Neuron (in vitro differentiated cells): ENCODE results near the gene C1QL4.

Experiments used
- H2AFZ ChIP-seq: one replicate; pipeline ENCODE4 v1.6.1; 2013; ENCODE audit warnings: low read depth, mild to moderate bottlenecking, inconsistent platforms, low read length, moderate library complexity
- H3K27me3 ChIP-seq: one replicate; pipeline ENCODE4 v1.6.1; 2013; ENCODE audit warnings: low read length; ENCODE audit not compliant: insufficient read depth
- H3K36me3 ChIP-seq: one replicate; pipeline ENCODE4 v1.6.1; 2013; ENCODE audit warnings: low read length; ENCODE audit not compliant: insufficient read depth
- H3K4me1 ChIP-seq: one replicate; pipeline ENCODE4 v1.6.1; 2013; ENCODE audit warnings: low read length; ENCODE audit not compliant: insufficient read depth
- H3K4me3 ChIP-seq: 2 replicates; pipeline ENCODE4 v1.5.1; 2013; ENCODE audit warnings: mild to moderate bottlenecking, low read length, moderate library complexity
- H3K9me3 ChIP-seq: one replicate; pipeline ENCODE4 v1.6.1; 2013; ENCODE audit warnings: low read length

C1QL4 gene

DNA sequence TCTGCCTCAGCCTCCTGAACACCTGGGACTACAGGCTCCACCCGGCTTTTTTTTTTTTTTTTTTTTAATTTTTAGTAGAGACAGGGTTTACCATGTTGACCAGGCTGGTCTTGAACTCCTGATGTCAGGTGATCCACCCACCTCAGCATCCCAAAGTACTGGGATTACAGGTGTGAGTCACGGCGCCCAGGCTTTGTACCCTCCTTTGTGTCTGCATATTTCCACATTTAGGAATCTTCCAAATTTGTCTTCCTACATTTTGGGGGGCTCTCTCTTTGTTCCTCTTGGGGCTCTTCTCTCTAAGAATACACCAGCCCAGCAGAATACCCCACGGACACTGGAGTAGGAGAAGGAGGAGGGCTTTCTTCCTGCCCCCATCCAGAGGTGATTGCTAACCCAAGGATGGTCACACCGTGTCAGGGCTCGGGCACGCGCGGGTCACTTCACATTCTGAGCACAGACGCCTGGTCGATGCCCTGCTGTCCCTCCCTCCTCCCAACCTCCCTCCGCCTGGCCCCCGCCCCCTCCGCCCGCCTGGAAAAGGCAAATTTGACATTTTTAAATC is 7.6 kb upstream of the C1QL4 start:
- H3K27me3 ChIP-seq: peaks cover 51% of the 10 kb centered on the region
- H3K9me3 ChIP-seq: no peaks in the 10 kb centered on the region
- H3K4me3 ChIP-seq: no peak overlapping the region
- H3K4me1 ChIP-seq: peaks cover 76% of the 10 kb centered on the region
- H3K36me3 ChIP-seq: no peaks in the 10 kb centered on the region
- no peak overlapping the region for H2AFZ ChIP-seq

DNA sequence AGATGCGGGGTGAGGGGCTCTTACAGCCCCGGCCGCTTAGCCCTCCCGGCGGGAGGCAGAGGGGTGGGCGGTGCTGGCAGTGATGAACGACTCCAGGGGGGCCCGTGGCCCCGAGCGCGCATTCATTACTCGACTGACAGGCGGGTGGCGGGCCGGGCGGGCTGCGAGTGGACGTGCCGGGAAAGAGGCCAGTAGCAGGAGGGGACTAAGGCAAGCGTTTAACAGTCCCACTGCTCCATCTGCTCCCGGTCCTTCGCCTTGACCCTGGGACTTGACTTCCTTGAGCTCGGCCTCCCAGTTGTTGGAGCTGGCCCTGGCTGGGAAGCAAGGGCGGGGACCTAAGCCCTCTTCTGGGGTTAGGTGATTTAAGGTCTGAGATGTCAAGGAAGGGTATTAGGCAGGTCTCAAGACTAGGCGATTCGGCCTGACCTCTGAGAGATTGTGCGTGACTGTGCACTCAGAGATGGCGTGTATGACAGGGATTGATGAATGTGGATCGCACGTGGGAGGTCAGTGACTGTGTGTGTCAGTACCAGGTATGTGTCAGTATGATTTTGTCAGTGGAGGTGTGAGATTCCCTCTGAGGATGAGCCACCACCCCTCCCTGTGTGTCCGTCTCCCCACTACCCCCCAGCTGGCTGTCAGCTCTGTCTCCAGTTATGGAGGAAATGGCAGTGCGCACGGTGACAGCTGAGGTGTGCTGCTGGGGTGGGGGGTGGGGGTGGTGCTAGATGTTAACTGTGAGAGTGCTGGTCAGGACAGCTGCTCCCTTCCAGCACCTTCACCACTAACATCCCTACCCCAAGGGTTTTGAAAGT is 6.1 kb upstream of the C1QL4 start:
- Histone ChIP-seq H3K4me3 (peak overlapping the region; percentile 49), H3K9me3 (no peaks in the 10 kb centered on the region), H3K4me1 (peaks cover 87% of the 10 kb centered on the region), H2AFZ (no peak overlapping the region), H3K36me3 (no peaks in the 10 kb centered on the region), H3K27me3 (peaks cover 50% of the 10 kb centered on the region)

DNA sequence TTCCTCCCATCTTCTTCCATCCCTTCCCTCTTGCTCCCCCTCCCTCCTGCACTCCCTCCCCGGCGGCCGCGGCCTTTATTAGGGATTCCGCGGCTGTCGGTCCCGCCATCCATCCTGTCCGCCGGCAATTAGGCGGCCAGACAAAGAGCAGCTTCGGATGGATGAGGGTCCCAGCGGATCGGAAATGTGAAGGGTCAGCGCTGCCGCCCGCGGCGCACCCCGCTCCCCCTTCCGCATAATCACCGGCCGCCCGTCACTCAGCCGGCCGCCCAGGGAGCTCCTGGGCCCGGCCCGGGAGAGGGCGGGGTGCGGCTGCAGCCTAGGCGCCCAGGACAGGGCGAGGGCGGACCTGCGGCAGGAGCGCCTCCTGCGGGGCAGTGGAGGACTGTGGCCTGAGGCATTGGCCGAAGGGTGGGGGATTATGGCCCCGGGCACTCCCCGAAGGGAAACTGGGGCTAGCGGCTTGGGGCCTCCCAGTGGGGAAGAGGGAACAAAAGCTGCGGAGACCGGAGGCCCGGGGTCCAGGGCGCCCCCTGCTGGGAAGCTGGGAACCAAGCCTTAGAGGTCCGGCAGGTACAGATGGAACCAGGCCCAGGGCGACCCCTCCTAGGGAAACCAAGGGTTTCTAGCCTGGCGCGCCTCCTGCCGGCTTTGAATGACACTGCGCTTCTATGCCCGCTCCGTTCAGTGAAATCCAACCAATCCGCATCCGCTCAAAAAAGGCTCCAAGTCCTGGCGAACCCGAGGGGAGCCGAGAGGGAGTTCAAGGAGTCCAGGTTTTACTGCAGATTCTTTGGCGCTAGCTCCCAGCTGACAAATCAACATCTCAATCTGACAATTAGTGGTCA is 5.3 kb upstream of the C1QL4 start:
- Histone ChIP-seq H2AFZ (peak overlapping the region; percentile 75), H3K9me3 (no peaks in the 10 kb centered on the region), H3K4me1 (peaks cover 87% of the 10 kb centered on the region), H3K27me3 (peaks cover 50% of the 10 kb centered on the region), H3K4me3 (peak overlapping the region; percentile 49), H3K36me3 (no peaks in the 10 kb centered on the region)

DNA sequence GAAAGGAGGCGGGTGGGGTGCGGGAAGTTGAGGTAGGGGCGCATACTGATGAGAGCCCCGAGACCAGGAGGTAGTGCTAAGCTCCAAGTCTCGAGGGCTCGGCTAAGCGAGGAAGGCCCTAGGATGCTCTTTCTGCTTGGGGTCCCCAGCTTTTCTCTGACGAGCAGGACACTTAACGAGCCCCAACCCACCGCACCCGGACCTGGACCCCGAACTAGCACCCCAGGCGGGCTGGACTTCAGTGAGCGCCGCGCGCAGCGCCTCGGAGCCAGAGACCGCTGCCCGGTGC is 4.7 kb upstream of the C1QL4 start:
- Histone ChIP-seq H3K27me3 (peaks cover 48% of the 10 kb centered on the region), H3K36me3 (no peaks in the 10 kb centered on the region), H3K4me3 (peak overlapping the region; percentile 49), H2AFZ (peak overlapping the region; percentile 75), H3K9me3 (no peaks in the 10 kb centered on the region), H3K4me1 (peaks cover 82% of the 10 kb centered on the region)

DNA sequence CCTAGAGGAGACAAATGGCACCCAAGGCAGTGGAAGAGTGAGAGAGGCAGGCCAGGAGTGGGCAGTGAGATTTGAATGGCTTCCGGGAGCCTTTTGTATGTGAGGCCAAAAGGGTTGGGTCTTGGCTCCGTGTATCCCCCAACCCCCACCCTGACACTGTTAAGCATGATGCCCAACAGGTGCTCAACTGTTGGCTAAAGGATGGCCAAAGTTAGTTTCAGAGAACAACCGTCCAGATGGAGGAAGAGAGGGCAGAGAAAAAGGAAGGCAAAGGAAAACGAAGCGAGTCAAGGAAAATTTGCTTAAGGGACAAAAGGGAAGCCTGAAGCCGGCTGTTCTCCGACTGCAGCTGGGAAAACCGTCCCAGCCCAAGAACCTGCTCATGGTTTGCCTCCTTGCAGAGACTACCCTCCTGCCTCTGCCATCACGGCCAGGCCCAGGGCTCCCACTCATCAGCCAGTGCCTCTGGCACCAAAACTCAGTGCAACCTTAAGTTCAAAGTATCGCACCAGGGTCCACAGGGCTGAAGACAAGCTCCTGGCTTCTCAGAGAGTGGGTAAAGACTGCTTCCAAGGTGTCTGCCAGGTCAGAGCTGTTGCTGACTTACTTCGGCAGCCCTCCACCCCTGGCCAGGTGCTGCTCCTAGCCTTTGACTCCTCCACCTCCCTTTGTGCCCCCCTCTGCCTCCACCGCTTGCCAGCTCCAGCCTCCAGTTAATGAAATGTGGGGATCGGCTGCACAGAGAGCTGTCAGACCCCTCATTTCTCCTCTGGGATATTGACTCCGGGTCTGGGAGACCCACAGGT is 4.2 kb upstream of the C1QL4 start:
- no peaks in the 10 kb centered on the region for H3K9me3 ChIP-seq
- no peaks in the 10 kb centered on the region for H3K36me3 ChIP-seq
- peak overlapping the region; percentile 49 for H3K4me3 ChIP-seq
- H3K27me3 ChIP-seq: peaks cover 53% of the 10 kb centered on the region
- H2AFZ ChIP-seq: peak overlapping the region; percentile 75
- H3K4me1 ChIP-seq: peaks cover 77% of the 10 kb centered on the region

DNA sequence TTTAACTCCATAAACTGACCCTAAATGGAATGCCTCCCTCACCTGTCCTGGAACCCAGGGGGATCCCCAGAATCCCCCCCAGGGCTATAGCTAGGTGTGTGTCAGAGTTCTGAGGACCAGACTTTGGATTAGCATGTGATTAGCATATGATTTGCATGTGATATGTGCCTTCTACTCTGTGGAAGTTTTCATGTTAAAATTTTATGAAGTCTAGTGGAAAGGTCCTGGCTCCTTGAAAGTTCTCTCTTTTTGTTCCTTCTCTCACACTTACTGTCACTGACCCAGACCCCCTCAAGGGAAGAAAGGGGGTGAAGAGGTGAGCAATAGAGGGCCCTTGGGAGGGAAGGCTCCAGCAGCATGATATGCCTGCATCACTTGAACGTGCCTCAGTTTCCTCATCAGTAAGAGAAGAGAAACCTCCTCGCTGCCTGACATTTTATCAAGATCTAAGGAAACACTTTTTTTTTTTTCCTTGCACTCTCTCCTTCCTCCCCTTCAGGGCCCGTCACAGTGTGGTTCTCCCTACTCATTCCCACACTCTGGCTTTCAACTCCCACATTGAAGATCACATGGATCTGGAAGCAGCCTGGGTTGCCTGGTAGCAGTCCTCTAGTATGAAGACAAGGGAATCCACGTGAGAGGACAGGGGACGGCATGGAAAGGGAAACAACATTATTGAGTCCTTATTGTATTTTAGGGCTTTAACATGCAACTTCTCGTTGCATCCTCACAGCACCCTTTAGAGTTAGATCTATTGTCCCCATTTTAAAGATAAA is 3.3 kb upstream of the C1QL4 start:
- Histone ChIP-seq H3K9me3 (peaks cover 3% of the 10 kb centered on the region), H3K36me3 (no peaks in the 10 kb centered on the region), H3K4me1 (peaks cover 69% of the 10 kb centered on the region), H3K4me3 (no peak overlapping the region), H3K27me3 (peaks cover 56% of the 10 kb centered on the region), H2AFZ (no peak overlapping the region)

DNA sequence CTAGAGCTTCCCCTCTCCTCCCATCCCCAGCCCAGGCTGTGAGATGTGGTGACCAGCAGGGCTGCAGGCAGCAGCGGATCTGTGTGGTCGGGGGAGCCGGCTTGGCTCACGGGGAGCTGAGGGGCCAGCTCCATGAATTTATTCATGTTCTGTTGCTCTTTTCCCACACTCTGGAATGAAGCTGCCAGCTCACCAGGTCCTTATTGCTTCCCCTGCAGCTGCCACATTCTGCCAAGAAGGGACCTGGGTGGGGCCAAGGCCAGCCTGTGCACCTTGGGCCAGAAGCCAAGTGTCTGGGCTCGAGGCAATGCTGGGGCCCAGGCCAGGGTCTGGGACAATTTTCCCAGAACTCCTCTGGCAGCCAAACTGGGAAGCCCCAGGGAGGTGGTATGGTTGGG is 2.5 kb upstream of the C1QL4 start:
- peak overlapping the region; percentile 18 for H3K4me3 ChIP-seq
- H2AFZ ChIP-seq: no peak overlapping the region
- peaks cover 58% of the 10 kb centered on the region for H3K27me3 ChIP-seq
- H3K36me3 ChIP-seq: no peaks in the 10 kb centered on the region
- H3K9me3 ChIP-seq: peaks cover 3% of the 10 kb centered on the region
- H3K4me1 ChIP-seq: peaks cover 63% of the 10 kb centered on the region

DNA sequence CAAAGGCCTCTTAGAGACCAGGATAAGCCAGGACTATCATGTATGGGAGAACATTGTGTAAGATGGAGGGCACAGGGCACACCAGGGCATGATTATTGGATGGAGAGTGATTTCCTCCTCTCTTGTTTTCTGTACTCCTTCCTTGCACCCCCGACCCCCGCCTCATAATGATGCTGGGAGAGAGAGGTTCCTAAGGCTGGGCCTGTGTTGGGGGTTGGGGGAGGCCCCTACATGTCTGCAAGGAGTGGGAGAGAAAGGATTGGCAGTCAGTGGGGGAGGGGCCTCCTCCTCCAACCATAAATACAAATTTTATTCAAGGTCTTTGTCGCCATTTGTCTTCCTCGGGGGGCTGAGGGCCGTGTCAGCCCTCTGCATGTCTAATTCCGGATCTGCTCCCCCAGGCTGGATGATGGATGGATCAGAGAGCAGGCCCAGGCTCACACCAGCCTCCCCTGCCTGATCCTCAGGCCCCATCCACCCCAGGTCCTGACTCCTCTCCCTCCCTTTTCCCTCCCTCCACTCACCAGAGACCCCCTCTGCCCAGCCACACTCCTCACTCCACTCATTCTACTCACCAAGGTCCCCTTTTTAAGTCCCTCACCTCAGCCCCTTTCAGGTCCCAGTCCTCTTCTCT is 2.0 kb upstream of the C1QL4 start:
- no peak overlapping the region for H2AFZ ChIP-seq
- peaks cover 3% of the 10 kb centered on the region for H3K9me3 ChIP-seq
- H3K36me3 ChIP-seq: no peaks in the 10 kb centered on the region
- peaks cover 55% of the 10 kb centered on the region for H3K27me3 ChIP-seq
- peaks cover 60% of the 10 kb centered on the region for H3K4me1 ChIP-seq
- H3K4me3 ChIP-seq: peak overlapping the region; percentile 18

DNA sequence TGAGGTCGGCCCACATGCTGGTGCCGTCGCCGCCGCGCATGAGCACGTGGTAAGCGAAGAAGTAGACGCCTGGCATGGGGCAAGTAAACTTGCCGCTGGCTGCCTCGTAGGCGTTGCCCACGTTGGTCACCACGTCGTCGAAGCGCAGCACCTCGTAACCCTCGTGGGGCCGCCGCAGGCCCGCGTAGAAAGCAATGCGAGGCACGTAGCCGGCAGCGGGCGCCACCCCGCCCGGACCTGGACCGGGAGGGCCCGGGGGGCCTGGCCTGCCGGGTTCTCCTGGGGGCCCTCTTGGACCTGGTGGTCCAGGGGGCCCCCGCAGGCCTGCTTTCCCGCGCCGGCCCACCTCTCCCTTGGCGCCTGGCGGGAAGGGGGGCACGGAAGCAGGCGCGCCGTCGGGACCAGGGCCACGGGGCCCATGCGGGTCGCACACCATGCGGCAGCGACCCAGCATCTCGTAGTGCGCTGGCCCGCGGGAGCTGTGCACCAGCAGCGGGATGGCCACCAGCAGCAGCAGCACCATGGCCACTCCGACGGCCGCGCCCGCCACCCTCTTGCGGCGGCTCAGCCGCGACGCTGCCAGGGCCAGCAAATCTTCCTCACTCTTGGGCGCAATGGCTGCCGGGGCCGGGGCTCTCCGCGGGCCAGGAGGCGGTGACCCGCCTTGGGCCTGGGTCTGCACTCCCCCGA is 888 bp downstream of the C1QL4 start:
- peaks cover 46% of the 10 kb centered on the region for H3K27me3 ChIP-seq
- peaks cover 3% of the 10 kb centered on the region for H3K9me3 ChIP-seq
- H2AFZ ChIP-seq: no peak overlapping the region
- H3K4me3 ChIP-seq: no peak overlapping the region
- H3K36me3 ChIP-seq: no peaks in the 10 kb centered on the region
- H3K4me1 ChIP-seq: peaks cover 39% of the 10 kb centered on the region

DNA sequence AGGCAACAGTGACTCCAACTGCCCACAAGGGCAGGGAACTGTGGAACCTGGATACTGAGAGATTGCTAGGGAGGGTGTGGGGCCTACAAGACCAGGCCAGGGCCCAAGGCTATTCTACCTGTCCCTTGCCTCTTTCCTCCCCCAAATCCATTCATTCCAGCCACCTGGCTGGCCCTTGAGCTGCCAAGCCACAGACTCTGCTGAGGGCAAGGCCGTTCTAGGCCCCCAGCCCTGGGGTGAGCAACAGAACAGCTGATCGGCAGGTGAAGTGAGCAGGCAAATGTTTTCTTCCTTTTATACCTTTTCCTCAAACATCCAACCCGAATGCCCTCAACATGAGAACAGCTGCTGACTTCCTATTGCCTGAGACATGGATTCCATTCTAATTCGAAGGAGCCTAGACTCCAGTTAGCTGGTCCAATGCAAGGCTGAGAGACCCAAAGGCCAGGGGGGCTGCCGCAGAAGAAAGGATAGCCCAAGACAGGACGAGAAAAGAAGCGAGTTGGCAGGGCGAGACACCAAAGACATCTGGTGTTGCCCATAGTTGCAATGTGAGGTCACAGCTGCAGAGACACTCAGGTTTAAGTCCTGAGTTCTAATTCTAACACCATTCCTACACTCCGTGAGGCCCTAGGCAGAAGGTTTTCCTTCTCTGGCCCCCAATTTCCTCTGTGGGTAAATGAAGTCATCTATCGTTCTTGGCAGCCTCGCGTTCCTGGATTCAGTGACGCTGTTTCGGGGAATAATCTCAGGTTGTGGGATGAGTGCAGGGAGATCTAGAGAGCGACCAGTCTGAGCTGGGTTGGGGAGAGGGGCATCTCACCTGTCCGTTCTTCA is 1.7 kb downstream of the C1QL4 start:
- peaks cover 5% of the 10 kb centered on the region for H3K36me3 ChIP-seq
- no peak overlapping the region for H3K4me3 ChIP-seq
- peaks cover 3% of the 10 kb centered on the region for H3K9me3 ChIP-seq
- peaks cover 31% of the 10 kb centered on the region for H3K4me1 ChIP-seq
- H3K27me3 ChIP-seq: peaks cover 40% of the 10 kb centered on the region
- H2AFZ ChIP-seq: no peak overlapping the region

DNA sequence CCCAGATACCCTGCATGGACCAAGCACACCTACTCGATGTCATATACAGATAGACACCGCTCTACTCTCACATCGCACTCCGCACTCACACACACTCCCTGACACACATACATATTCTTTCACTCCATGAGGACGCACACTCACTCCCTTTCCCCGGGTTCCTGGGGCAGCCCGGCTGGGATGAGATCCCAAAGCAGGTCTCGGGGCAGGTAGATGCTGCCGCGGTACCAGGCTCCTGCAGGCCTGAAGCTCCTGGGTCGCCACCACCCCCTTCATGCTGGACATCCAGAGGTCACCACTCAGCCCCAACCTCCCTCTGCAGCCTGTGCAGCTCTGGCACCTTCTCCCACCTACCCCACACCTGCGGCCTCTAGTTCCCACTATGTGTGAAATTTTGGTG is 2.3 kb downstream of the C1QL4 start:
- Histone ChIP-seq H3K27me3 (peaks cover 34% of the 10 kb centered on the region), H2AFZ (no peak overlapping the region), H3K36me3 (peaks cover 12% of the 10 kb centered on the region), H3K9me3 (peaks cover 3% of the 10 kb centered on the region), H3K4me1 (peaks cover 25% of the 10 kb centered on the region), H3K4me3 (no peak overlapping the region)
